Right cardiac atrium (tissue), 5 donors: ENCODE data around the gene MIOX. TPM values are rescaled to one million over a fixed set of nuclear protein-coding genes. Genes with fewer than 3 reads are reported as not detected.
A peak's percentile ranks its signal among the peaks of the same experiment; 100 is the strongest.

Experiments used
- ATAC-seq, 2 donors: fragments of 200-7000 bp; cut with Tn5 transposase; one replicate each; pipeline versions ENCODE4 v1.8.0 to v1.9.1; 2020; ENCODE audit warnings: moderate library complexity in 2 of 2, mild to moderate bottlenecking in 1 of 2
- DNase-seq, 3 donors: peaks; one replicate each; pipeline ENCODE4 v3.0.0-alpha.2; 2020
- H3K27ac ChIP-seq: one replicate; pipeline ENCODE4 v1.5.1; 2013; ENCODE audit warnings: mild to moderate bottlenecking, low read length, control low read depth, moderate library complexity
- H3K27me3 ChIP-seq: one replicate; pipeline ENCODE4 v1.6.1; 2013; ENCODE audit not compliant: control insufficient read depth, insufficient read depth
- H3K4me1 ChIP-seq: one replicate; pipeline ENCODE4 v1.6.1; 2013; ENCODE audit warnings: low read length; ENCODE audit not compliant: control insufficient read depth, insufficient read depth
- H3K4me3 ChIP-seq: one replicate; pipeline ENCODE4 v1.5.1; 2013; ENCODE audit warnings: low read length, control low read depth
- H3K9me3 ChIP-seq: one replicate; pipeline ENCODE4 v1.6.1; 2013; ENCODE audit warnings: low read length; ENCODE audit not compliant: control insufficient read depth
- WGBS: extraction: QIAGEN DNeasy Blood & Tissue Kit; methylation state at CpG from one replicate; pipeline ENCODE4 v1.1.7; 2013; 5-methylcytosine and 5-hydroxymethylcytosine counted together
- intact Hi-C, 4 donors: fragments of 100-400 bp; cut with DNase I; formaldehyde crosslinking; loops; one replicate each; pipeline versions ENCODE4 v1.11.0 to v1.14.0; 2022 to 2023
- polyA plus RNA-seq: library from polyadenylated mRNA; stranded (reverse); fragments of 200-250 nt; gene quantifications from one replicate; pipeline ENCODE4 v1.2.3, GENCODE V29; 2013
- total RNA-seq, 4 donors: library from RNA; stranded (reverse); fragmentation: NEBNext Ultra II Directional; extraction: Animal tissue kit (Norgen Biotek cat#: 25700); gene quantifications; one replicate each; pipeline ENCODE4 v1.2.1, GENCODE V29; 2021
- donor health status: healthy with polysubstance abuse.
- donor health status: DM: no; HTN: yes; CAD: no.
- donor health status: DM: no; HTN: no; CAD: no.
- donor health status: DM: no; HTN: yes; CAD: no; lungs with severe emphysema.
- donor health status: DM: yes; HTN: yes; CAD: no.

Gene MIOX
- total and polyA plus RNA-seq, 5 donors, result not detected

DNA sequence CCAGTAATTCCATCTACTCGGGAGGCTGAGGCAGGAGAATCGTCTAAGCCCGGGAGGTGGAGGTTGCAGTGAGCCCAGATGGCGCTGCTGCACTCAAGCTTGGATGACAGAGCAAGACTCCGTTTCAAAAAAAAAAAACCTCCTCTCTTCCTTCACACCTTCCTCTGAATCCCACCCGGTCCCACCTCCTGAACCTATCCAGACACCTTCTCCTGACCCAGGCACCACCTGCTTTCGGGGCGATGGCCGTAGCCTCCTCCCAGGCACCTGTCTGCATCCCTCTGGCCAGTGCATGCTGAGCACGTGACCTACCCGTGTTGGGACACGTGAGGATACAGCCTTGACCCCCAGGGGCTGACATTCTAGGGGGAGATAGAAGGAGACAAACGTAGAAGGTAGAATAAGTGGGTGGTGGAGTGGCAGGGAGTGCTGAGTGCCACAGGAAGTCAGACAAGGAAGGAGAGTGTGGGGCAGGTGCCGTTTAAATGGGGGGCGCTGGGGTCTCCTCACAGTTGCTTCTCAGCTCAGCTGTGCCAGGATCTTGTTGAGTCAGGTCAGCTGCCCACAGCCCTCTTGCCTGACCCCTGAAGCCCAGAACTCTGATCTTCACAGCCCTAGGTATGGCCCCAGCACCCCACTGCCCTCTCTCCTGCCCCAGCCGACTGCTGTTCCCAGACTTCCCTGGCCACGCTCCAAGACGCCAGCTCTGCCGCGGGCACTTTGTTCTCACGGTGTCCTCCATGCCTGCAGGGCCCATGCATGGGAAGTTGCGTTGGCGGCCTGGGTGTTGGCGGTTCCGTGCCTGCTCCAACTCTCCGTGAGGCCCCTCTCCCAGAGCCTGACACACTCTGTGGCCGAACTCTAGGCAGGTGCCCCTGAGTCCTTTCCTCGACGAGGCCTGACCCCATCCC, 1.2 kb upstream of the MIOX start:
- DNase-seq, result peak in 1 of 3 donors; percentile 49
- H3K4me3 ChIP-seq, result no peak overlapping the region

DNA sequence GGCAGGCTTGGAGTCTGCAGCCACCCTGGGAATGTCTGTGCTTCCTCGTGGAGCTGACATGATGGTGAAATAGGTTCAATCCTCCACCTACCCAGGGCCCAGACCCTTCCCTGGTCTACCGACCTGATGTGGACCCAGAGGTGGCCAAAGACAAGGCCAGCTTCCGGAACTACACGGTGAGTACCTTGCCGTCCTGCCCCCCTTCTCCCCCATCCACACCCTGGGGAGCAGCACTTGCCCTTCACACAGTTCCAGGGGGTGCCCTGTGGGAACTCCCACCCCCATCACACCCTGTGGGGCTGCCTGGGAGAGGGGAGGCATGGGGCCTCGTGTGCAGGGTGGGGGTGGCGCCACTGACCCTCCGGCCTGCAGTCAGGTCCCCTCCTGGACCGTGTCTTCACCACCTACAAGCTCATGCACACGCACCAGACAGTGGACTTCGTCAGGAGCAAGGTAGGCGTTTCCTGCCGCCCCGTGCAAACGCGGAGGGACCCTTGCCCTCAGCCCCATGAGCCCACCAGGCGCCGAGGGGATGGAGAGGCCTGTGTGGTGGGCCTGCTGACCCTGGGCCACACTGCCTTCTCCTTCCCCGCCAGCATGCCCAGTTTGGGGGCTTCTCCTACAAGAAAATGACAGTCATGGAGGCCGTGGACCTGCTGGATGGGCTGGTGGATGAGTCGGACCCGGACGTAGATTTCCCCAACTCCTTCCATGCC, 789 bp downstream of the MIOX start:
- Histone ChIP-seq H3K4me1 (no peaks in the 10 kb centered on the region), H3K27me3 (no peaks in the 10 kb centered on the region), H3K27ac (no peak overlapping the region), H3K9me3 (no peaks in the 10 kb centered on the region), H3K4me3 (no peak overlapping the region)
- DNase-seq (peak in 1 of 3 donors; percentile 14), ATAC-seq (no peak)
- WGBS, result 78% methylated on average over 23 of the region's 23 CpGs
- intact Hi-C loops, result no loop called here

More for the DNA sequence above, 1.2 kb upstream of the MIOX start:
- Histone ChIP-seq H3K9me3 (no peaks in the 10 kb centered on the region), H3K27me3 (no peaks in the 10 kb centered on the region), H3K4me1 (no peaks in the 10 kb centered on the region), H3K27ac (no peak overlapping the region)
- no peak for ATAC-seq
- WGBS, result 63% methylated on average over 29 of the region's 29 CpGs
- intact Hi-C loops, result no loop called here

DNA sequence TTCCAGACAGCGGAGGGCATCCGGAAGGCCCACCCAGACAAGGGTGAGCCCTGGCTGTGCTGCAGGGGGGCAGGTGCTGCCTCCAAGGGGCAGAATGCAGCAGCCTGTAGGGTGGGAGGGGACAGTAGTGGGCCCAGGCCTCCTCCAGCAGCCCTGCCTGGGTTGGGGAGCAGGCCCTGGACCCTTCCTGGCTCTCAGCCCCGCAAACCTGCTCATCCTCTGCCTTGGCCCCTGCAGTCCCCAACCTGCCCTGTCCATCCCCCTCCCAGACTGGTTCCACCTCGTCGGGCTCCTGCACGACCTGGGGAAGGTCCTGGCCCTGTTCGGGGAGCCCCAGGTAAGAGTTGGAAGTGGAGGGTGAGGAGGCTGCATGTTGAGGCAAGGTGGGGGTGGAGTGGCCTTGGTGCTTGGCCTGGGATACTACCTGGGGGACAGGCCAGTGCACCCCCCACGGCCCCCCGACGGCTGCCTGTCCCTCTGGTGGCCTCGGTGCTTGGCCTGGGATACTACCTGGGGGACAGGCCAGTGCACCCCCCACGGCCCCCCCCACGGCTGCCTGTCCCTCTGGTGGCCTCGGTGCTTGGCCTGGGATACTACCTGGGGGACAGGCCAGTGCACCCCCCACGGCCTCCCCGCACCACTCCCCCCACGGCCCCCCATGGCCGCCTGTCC, 1.5 kb downstream of the MIOX start:
- Histone ChIP-seq H3K4me1 (no peaks in the 10 kb centered on the region), H3K27ac (no peak overlapping the region), H3K27me3 (no peaks in the 10 kb centered on the region), H3K4me3 (no peak overlapping the region), H3K9me3 (no peaks in the 10 kb centered on the region)
- intact Hi-C loops, result no loop called here
- DNase-seq (peak in 1 of 3 donors; percentile 41), ATAC-seq (peak in 1 of 2 donors; percentile 6)
- WGBS, result 80% methylated on average over 18 of the region's 18 CpGs

DNA sequence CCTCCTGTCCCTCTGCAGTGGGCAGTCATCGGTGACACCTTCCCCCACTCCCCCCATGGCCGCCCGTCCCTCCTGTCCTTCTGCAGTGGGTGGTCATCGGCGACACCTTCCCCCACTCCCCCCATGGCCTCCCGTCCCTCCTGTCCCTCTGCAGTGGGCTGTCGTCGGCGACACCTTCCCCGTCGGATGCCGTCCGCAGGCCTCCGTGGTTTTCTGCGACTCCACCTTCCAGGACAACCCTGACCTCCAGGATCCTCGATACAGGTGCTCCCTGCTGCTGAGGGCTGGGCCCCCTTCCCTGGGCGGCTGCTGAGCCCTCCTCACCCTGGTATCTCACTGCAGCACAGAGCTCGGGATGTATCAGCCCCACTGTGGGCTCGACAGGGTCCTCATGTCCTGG, 2.2 kb downstream of the MIOX start:
- Histone ChIP-seq H3K27me3 (no peaks in the 10 kb centered on the region), H3K4me1 (no peaks in the 10 kb centered on the region), H3K9me3 (no peaks in the 10 kb centered on the region), H3K4me3 (no peak overlapping the region), H3K27ac (no peak overlapping the region)
- no peak for ATAC-seq
- intact Hi-C loops, result no loop called here
- DNase-seq, result peak in 1 of 3 donors; percentile 17
- 66% methylated on average over 19 of the region's 19 CpGs for WGBS

DNA sequence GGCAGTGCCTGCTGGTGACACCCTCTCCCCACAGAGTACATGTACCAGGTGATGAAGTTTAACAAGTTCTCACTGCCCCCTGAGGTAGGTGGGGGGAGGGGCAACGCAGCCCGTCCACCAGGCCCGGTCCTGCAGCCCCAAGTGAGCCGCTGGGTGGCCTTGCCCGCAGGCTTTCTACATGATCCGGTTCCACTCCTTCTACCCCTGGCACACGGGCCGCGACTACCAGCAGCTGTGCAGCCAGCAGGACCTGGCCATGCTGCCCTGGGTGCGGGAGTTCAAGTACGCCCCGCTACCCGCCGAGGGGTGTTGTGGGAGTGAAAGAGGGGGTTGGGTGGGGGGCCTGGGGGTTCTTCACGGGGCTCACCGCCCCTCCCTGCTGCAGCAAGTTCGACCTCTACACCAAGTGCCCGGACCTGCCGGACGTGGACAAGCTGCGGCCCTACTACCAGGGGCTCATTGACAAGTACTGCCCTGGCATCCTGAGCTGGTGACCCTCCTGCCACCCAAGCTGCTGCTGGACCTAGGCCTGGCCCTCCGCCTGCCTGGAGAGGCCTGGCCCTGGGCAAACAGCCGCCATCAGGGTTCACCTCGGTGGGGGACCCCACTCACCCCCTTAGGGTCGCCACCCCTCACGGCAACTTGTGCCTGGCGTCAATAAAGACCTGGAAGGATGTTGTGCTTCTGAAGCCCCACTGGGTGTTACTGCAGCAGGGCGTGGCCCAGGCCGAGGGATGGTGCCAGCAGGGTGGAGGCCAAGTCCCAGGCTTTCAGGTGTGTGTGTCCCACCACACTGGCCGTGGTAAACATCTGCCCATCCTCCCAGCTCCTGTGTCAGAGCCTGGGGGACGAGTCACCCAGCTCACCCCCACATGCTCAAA, 2.9 kb downstream of the MIOX start:
- Histone ChIP-seq H3K9me3 (no peaks in the 10 kb centered on the region), H3K27me3 (no peaks in the 10 kb centered on the region), H3K4me1 (no peaks in the 10 kb centered on the region), H3K4me3 (no peak overlapping the region), H3K27ac (no peak overlapping the region)
- WGBS, result 87% methylated on average over 31 of the region's 31 CpGs
- DNase-seq (peak in 1 of 3 donors; percentile 42), ATAC-seq (no peak)
- intact Hi-C loops, result loop anchor here in 1 of 4 donors (10.0 kb wide), 1 partner anchor 115 kb away; the partner anchor contains the start of gene MAPK8IP2

DNA sequence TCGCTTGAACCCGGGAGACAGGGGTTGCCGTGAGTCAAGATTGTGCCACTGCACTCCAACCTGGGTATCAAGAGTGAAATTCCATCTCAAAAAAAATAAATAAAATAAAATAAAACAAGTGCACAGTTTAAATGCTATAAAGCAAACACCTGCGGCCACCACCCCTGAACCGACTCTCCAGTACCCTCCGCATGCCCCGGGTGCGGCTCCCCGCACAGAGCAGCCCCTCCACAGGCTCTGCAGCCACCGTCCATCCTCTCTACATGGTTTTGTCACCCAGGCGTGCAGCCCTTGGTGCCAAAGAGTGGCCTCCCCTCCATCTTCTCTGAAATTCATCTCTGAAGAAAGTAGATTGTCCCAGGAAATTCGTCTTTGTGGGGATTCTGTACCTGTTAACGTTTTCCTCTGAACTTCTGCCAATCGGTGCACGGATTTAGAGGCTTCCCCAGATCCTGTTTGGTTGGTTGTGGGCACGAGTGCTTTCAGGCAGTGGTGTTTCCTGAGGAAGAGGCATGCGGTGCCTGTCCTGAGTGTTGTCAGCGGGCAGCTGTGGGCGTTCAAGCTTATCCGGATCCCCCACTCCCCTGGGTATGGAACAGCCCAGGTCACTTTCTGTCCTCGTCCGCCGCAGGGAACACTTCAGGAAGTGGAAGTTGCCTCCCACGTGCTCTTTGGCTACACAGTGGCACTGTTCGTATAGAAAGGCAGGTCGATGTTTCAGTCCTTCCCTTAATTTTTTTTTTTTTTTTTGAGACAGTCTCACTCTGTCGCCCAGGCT, 4.1 kb downstream of the MIOX start:
- H3K9me3 ChIP-seq, result no peaks in the 10 kb centered on the region
- H3K27me3 ChIP-seq, result no peaks in the 10 kb centered on the region
- DNase-seq (no peak), ATAC-seq (no peak)
- no peak overlapping the region for H3K4me3 ChIP-seq
- 62% methylated on average over 27 of the region's 27 CpGs for WGBS
- H3K4me1 ChIP-seq, result no peaks in the 10 kb centered on the region
- H3K27ac ChIP-seq, result no peak overlapping the region
- intact Hi-C loops, result loop anchor here in 1 of 4 donors (10.0 kb wide), 1 partner anchor 114 kb away; the partner anchor contains the start of gene MAPK8IP2

DNA sequence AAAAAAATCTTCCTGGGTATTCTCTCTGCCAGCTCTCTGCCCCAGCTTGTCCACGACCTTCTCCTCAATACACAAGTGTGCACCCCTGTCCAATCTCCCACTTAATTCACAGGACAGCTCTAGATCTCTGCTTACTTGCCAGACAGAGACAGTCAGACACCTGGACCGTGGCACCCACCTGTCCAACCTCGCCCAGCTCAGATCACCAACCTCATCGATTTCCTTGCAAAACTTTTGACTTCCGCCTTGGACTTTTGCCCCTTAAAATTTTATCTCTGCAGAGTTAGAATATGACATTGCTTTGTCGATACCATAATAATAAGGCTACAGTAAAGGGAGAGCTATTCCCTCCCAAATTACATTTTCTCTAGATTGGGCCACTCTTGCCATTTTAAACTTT, 10.4 kb downstream of the MIOX start:
- no peak overlapping the region for H3K27ac ChIP-seq
- H3K4me1 ChIP-seq, result no peaks in the 10 kb centered on the region
- ATAC-seq, result no peak
- WGBS, result 90% methylated on average over 6 of the region's 6 CpGs
- H3K27me3 ChIP-seq, result no peaks in the 10 kb centered on the region
- intact Hi-C loops, result loop anchor here in 1 of 4 donors (10.0 kb wide), 1 partner anchor 108 kb away; the partner anchor contains the start of gene MAPK8IP2
- DNase-seq, result no peak
- no peak overlapping the region for H3K4me3 ChIP-seq
- H3K9me3 ChIP-seq, result no peaks in the 10 kb centered on the region

DNA sequence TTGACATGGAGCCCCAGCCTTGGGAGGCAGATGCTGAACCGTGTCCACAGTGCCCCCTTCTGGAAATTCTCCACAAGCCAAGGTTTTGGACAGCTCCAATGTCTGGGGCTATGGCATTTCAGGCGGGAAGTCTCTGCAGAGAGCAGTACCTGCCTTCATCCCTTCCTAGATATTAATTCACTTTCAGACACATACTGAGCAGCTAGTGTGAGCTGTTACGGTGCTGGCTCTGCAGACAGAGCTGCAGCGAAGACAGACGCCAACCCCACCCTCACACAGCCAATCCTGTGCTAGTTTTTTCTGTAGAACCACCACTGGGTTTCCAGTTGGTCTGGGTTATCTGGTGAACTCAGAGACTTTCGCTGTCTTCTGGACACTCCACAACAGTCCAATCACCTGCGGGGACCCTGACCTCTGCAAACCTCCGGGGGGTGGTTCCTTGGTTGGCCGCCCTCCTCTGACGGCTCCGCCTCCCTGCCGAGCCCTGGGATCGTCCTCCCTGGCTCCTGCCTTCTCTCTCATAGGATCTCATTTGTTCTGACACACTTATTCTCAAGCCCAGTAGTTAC, 11.7 kb downstream of the MIOX start:
- Histone ChIP-seq H3K27ac (no peak overlapping the region), H3K4me3 (no peak overlapping the region), H3K27me3 (no peaks in the 10 kb centered on the region), H3K9me3 (no peaks in the 10 kb centered on the region), H3K4me1 (no peaks in the 10 kb centered on the region)
- peak; percentile 73 to 79 for ATAC-seq
- intact Hi-C loops, result loop anchor here in 1 of 4 donors (10.0 kb wide), 1 partner anchor 106 kb away; the partner anchor contains the start of gene MAPK8IP2
- 17% methylated on average over 13 of the region's 13 CpGs for WGBS
- DNase-seq, result peak; percentile 49 to 67 (median 63)

DNA sequence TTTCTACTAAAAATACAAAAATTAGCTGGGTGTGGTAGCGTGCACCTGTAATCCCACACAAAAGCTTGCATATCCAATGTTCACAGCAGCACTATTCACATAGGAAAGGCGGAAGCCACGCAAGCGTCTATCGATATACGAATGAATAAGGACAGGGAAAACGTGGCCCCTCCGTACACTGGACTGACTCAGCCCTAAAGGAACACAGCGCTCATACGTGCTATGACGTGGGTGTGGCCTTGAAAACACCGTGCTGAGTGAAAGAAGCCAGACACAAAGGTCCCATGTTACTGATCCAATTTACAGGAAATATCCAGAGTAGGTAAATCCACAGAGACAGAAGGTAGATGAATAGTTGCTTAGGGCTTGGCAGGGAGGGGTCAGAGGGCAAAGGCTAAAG, 13.8 kb downstream of the MIOX start:
- H3K9me3 ChIP-seq, result no peaks in the 10 kb centered on the region
- H3K27me3 ChIP-seq, result no peaks in the 10 kb centered on the region
- H3K27ac ChIP-seq, result no peak overlapping the region
- no peak overlapping the region for H3K4me3 ChIP-seq
- WGBS, result 95% methylated on average over 12 of the region's 12 CpGs
- no peak for ATAC-seq
- intact Hi-C loops, result loop anchor here in 2 of 4 donors (10.0 kb wide), 2 partner anchors 256 to 266 kb away; partner anchors contain the start of gene TUBGCP6 (in 1 of the 2)
- H3K4me1 ChIP-seq, result no peaks in the 10 kb centered on the region
- DNase-seq, result no peak
